Left ventricle myocardium inferior (tissue), 1 donor: ENCODE data around the gene GTF2H1. TPM values are rescaled to one million over a fixed set of nuclear protein-coding genes. Genes with fewer than 3 reads are reported as not detected.
A peak's percentile ranks its signal among the peaks of the same experiment; 100 is the strongest.

Source experiments
- DNase-seq: peaks from one replicate; pipeline ENCODE4 v3.0.0-alpha.2; 2020
- H3K27ac ChIP-seq: fragments of 200-600 bp; replicated peaks from 2 replicates; pipeline ENCODE4 v1.8.0; 2021
- H3K27me3 ChIP-seq: fragments of 200-600 bp; 2 replicates; pipeline ENCODE4 v1.8.0; 2021; ENCODE audit warnings: low read depth
- H3K36me3 ChIP-seq: fragments of 200-600 bp; 2 replicates; pipeline ENCODE4 v1.8.0; 2021
- H3K4me1 ChIP-seq: fragments of 200-600 bp; 2 replicates; pipeline ENCODE4 v1.8.0; 2021
- H3K4me3 ChIP-seq: fragments of 200-600 bp; 2 replicates; pipeline ENCODE4 v1.8.0; 2021; ENCODE audit warnings: mild to moderate bottlenecking, moderate library complexity
- H3K9me3 ChIP-seq: fragments of 200-600 bp; replicated peaks from 2 replicates; pipeline ENCODE4 v1.8.0; 2021
- CTCF ChIP-seq: fragments of 200-600 bp; IDR thresholded peaks from 2 replicates; pipeline ENCODE4 v1.8.0; 2021; ENCODE audit warnings: antibody characterized with exemption, mild to moderate bottlenecking, borderline replicate concordance
- intact Hi-C: fragments of 100-400 bp; cut with micrococcal nuclease; formaldehyde crosslinking; loops from one replicate; pipeline ENCODE4 v1.11.0; 2022
- total RNA-seq: library from RNA; stranded (reverse); fragmentation: NEBNext Ultra II Directional; extraction: Animal tissue kit (Norgen Biotek cat#: 25700); gene quantifications from one replicate; pipeline ENCODE4 v1.2.1, GENCODE V29; 2021
- donor health status: DM: no; HTN: yes; CAD: no; lungs with severe emphysema.

The GTF2H1 gene
- total RNA-seq, 1 donor from 2014 or later = 24.3 TPM

- Histone ChIP-seq H3K4me3 (no peak overlapping the region), H3K27me3 (no peaks in the 10 kb centered on the region), H3K4me1 (peaks cover 18% of the 10 kb centered on the region), H3K27ac (no peak overlapping the region), H3K36me3 (no peaks in the 10 kb centered on the region), H3K9me3 (no peaks in the 10 kb centered on the region)
- no peak for TF ChIP-seq CTCF
- DNase-seq = no peak
- intact Hi-C loops = no loop called here
Measured at GRCh38 chr11:18390088-18390487, 67.7 kb downstream of the GTF2H1 start.

GRCh38 chr11:18392434-18393321 is 70.3 kb downstream of the GTF2H1 start:
- no peak overlapping the region for H3K4me3 ChIP-seq
- peaks cover 12% of the 10 kb centered on the region for H3K36me3 ChIP-seq
- no peak for TF ChIP-seq CTCF
- H3K4me1 ChIP-seq = peaks cover 30% of the 10 kb centered on the region
- no peaks in the 10 kb centered on the region for H3K9me3 ChIP-seq
- H3K27ac ChIP-seq = no peak overlapping the region
- no peak for DNase-seq
- intact Hi-C loops = no loop called here
- H3K27me3 ChIP-seq = no peaks in the 10 kb centered on the region

- no peak for DNase-seq
- no peaks in the 10 kb centered on the region for H3K9me3 ChIP-seq
- peaks cover 30% of the 10 kb centered on the region for H3K4me1 ChIP-seq
- no peak for TF ChIP-seq CTCF
- H3K27ac ChIP-seq = peak overlapping the region; percentile 98
- H3K27me3 ChIP-seq = no peaks in the 10 kb centered on the region
- peaks cover 23% of the 10 kb centered on the region for H3K36me3 ChIP-seq
- intact Hi-C loops = no loop called here
- H3K4me3 ChIP-seq = peak overlapping the region; percentile 93
Measured at GRCh38 chr11:18393581-18394274, 71.4 kb downstream of the GTF2H1 start.

GRCh38 chr11:18394275-18394927 is 72.0 kb downstream of the GTF2H1 start, which contains the start of gene LDHA:
LDHA (plus strand) TSS chr11:18394563; CDS start chr11:18396843, 2,280 bp downstream.
- peak within 1 kb of the TSS; percentile 98 for H3K27ac ChIP-seq
- H3K4me1 ChIP-seq = peaks cover 31% of the 10 kb centered on the region

More at GRCh38 chr11:18394275-18394927, 72.0 kb downstream of the GTF2H1 start, which contains the start of gene LDHA:
- TF ChIP-seq CTCF = no peak
- H3K4me3 ChIP-seq = peak within 1 kb of the TSS; percentile 93
- intact Hi-C loops = no loop called here
- H3K27me3 ChIP-seq = no peaks in the 10 kb centered on the region
- H3K36me3 ChIP-seq = peaks cover 29% of the 10 kb centered on the region
- no peaks in the 10 kb centered on the region for H3K9me3 ChIP-seq
- DNase-seq = peak; percentile 99
